ENCODE data around the gene ITGA6.
"Not testable (repeated sequence)": the region's sequence is repeated elsewhere in the genome, so short reads cannot be mapped to it uniquely, and the experiment has no call there.

GRCh38 chr2:172532461-172532860 lies 105.1 kb downstream of the ITGA6 start:
- not testable (repeated sequence) for TF ChIP-seq POLR2AphosphoS5, POLR2A (IDR thresholded peaks at IDR 0.05; ENCODE audit: low read depth, low read length)
